Measurements from ENCODE around the gene HDAC9.

DNA sequence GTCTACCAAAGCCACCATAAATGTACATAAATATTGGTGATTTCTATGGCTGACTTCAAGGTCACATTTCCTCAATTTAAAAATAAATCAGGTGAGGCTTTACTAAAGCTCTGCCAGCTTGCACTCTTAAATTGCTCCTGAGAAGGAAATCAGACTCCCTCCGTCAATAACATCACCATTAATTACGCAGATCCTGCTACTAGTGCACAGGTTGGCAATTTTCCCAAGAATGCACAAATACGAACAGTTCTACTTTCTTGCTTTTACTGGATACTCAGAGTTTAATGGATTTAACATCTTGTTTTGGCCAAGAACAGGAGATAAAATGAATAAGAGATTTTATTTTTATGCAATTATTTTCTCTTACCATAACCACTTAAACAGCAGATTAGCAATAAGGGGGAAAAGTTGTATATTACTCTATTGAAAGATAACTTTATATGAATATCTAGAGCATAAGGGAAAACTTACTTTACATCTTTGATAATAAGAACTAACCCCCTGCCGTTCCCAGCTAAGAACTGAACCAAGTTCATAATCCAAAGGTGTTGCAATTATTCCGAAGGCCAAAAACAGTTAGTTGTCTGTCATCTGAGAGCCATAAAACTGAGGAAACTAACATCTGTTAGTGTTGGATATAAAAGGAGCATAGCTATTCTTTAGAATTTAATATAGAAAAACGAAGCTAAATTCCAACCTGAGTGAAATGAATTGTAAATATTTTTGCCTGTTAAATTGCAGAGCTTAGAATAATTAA is 481.3 kb downstream of the HDAC9 start:
- TF ChIP-seq CTCF (IDR thresholded peaks at IDR 0.05) = no peak
- TF ChIP-seq POLR2A (IDR thresholded peaks at IDR 0.05) = no peak
